ENCODE measurements around the gene TRIM37.
"Not testable (repeated sequence)": the region's sequence is repeated elsewhere in the genome, so short reads cannot be mapped to it uniquely, and the experiment has no call there.

TRIM37 gene

DNA sequence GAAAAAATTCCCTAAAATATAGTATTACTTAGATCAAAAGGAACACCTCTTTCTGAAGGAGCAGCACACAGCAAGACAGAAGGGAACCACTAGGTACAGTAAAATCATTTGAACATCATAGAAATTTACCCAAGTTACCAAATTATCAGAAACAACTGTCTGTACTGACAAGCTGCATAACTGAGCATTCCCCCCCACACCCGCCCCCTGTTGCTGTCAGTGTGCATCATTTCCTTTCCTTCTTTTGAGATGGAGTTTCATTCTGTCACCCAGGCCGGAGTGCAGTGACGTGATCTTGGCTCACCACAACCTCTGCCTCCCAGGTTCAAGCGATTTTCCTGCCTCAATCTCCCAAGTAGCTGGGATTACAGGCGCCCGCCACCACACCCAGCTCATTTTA is 120.7 kb downstream of the TRIM37 start:
- DNase-seq: no peak

DNA sequence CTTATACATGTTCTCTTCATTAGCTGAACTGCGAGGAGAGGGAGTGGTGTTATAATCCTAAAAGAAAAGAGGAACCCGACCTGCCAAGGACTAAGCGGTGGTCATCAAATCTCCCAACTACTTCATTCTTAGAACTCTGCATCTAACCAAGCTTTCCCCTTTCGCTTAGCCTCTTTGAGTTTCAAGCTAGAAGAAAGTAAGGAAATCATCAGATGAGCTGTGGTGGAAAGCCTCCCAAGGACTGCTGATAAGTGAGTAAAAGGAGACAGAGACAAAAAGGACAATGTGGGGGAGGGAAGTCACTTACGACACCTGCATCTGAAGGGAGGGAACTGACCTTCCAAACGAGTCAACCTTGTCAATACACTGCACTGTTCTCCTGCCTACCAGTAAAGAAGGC is 121.3 kb downstream of the TRIM37 start:
- DNase-seq: no peak

DNA sequence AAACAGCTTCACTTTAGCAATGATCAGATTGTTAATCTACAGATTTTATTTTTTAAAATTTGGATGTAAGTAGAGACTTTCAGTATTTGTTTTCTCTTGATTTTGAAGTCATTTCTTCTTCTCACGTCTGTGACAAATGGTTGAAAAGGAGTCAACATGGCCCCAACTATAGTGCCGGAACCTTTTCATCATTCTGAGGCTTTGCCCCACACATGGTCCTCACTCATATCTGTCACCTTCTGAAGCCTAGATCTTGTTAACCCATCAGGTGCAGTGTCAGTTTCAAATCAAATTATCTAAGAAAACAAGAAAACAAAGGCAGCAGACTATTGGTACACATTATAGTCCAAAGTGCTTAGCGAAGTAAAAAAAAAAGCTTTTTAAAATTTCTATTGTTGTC is 124.1 kb downstream of the TRIM37 start:
- no peak for DNase-seq

- no peak for DNase-seq
Measured at GRCh38 chr17:58980706-58981481, 125.8 kb downstream of the TRIM37 start.

GRCh38 chr17:58976541-58976940 is 130.1 kb downstream of the TRIM37 start:
- no peak for DNase-seq

DNA sequence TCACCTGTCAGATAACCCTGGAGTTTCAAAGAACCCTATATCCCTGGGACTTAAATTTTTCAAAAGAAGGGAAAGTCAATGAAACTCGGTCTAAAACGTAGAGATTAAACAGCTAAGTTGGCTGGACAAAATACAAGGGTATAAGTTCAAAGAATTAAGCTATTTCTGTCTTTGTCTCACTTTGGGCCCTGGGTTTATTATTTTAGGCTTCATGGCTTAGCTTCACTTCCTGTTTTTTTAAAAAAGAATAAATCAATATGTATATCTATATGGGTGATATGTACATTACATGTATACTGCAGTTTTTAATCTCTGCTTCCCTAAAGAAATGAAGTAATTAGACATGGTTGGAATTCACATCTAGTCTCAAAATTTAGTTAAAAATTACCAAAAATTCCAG is 132.3 kb downstream of the TRIM37 start:
- DNase-seq: no peak

GRCh38 chr17:58970609-58971450 is 135.8 kb downstream of the TRIM37 start:
- no peak for DNase-seq

- DNase-seq: no peak
Measured at GRCh38 chr17:58969612-58970011, 137.1 kb downstream of the TRIM37 start.

DNA sequence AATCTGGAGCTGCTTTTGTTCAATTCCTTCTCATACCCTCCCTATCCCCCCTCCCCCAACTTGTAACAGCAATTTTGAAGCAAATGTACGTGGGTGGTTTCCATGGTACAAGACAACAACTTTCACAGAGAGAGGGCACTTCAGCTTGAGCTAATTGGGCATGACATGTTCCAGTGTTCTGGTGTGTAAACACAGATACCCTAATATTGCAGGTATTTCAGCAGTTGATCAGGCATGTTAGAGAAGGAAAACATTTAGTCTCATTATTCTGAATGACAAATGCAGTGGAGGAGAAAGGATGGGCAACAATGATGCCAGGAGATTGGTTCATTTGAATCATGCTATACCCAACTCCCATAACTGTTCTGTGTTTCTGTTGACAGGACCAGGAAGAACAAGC is 137.5 kb downstream of the TRIM37 start:
- peak; percentile 44 for DNase-seq

- no peak for DNase-seq
Measured at GRCh38 chr17:58968426-58969061, 138.1 kb downstream of the TRIM37 start.

DNA sequence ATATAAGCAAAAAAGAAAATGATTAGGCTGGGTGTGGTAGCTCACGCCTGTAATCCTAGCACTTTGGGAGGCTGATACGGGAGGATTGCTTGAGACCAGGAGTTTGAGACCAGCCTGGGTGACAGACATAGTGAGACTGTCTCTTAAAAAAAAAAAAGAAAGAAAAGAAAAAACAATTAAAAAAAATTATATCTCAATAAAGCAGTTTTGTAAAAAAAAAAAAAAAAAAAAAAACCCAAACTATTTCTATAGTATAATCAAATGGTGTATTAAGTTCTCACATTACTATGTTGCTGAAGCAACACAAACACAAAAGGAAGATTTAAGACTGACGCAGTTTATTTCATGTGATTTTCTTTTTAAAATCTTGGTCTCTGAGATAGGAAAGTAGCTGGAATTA is 140.5 kb downstream of the TRIM37 start:
- DNase-seq: no peak

DNA sequence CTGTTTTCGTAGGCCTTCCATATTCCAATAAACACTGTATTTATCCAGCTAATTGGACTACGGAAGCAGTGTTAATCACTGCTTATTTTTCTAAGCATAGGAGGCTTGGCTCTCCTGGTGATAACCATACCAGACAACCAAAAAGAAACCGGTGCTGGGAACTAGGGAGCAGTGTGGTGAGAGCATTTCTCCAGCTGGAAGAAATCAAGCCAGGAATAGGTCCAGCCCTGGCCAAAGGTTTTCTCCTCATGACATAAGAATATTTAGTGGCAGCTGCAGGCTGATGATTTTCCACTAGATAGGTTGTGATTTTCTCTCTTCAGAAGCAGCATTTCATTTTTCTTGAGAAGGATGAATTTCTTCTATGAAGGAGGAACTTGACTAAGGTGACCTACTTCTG is 141.5 kb downstream of the TRIM37 start:
- no peak for DNase-seq

GRCh38 chr17:58960068-58960467 is 146.6 kb downstream of the TRIM37 start:
- peak; percentile 59 for DNase-seq

- not testable (repeated sequence) for DNase-seq
Measured at GRCh38 chr17:58957725-58958073, 149.0 kb downstream of the TRIM37 start.

- DNase-seq: no peak
Measured at GRCh38 chr17:58956997-58957724, 149.5 kb downstream of the TRIM37 start.

DNA sequence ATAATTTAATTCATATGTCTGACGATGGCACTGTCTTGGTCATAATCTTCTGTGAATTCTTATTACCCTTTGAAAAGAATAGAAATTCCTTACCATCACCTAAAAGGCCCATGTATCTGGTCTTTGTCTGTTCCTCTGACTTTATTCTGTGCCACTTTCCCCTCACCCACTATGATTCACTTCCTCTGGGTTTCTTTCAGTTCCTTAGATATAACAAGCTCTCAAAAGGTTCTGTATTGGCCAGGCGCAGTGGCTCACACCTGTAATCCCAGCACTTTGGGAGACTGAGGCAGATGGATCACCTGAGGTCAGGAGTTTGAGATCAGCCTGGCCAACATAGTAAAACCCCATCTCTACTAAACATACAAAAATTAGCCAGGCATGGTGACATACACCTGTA is 152.3 kb downstream of the TRIM37 start:
- DNase-seq: not testable (repeated sequence)

DNA sequence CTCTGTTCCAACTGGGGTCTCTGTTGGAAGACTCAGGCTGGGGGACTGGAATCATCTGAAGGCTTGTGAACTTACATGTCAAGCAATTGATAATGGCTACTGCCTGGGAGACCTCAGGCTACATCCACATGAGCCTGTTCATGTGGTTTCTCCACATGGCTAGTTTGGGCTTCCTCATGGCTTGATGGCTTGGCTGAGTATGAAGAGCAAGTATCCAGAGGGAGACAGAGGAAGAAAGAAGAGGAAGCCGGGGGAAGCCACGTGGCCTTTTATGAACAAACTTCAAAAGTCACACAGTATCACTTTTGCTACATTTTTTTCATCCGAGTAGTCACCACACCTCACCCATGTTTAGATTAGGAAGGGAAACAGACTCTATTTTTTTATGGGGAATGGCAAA is 158.9 kb downstream of the TRIM37 start:
- DNase-seq: no peak

DNA sequence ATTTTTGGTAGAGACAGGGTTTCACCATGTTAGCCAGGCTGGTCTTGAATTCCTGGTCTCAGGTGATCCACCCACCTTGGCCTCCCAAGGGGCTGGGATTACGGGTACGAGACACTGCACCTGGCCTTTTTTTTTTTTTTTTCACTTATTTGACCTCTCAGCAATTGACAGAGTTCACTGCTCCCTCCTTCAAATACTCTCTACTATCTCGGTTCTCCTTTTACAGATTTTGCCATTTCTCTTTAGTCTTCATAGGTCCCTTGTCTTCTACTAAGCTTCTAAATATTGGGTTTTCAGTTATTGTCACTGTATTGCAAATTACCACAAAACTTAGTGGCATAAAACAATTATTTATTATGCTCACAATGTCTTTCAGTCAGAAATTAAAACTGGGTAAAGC is 159.3 kb downstream of the TRIM37 start:
- DNase-seq: no peak

- DNase-seq: no peak
Measured at GRCh38 chr17:58944166-58944565, 162.5 kb downstream of the TRIM37 start.

GRCh38 chr17:58936295-58936694 is 170.4 kb downstream of the TRIM37 start:
- DNase-seq: no peak

DNA sequence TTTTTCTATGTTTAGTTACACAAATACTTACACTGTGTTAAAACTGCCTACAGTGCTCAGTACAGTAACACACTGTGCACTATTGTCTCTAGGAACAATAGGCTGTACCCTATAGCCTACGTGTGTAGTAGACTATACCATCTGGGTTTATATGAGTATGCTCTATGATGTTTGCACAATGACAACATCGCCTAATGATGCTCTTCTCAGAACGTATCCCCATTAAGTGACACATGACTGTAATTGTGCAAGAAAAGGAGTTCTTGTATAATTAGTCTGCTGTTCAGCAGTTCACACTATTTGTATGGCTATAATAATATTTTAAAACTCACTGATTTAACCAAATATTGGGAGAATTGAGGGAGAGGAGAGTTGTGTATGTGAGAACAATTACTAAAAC is 173.7 kb downstream of the TRIM37 start:
- DNase-seq: no peak
